ENCODE data around the gene PSTPIP2.
"Not testable (repeated sequence)": the region's sequence is repeated elsewhere in the genome, so short reads cannot be mapped to it uniquely, and the experiment has no call there.

Gene PSTPIP2

GRCh38 chr18:46070815-46071652 is 1.0 kb downstream of the PSTPIP2 start:
- in situ Hi-C loops (cut with MboI; ENCODE audit: low sequenced_read_pairs), result loop anchor here (10.0 kb wide), 1 partner anchor 126 kb away; no protein-coding TSS in a partner anchor

- in situ Hi-C loops (cut with MboI; ENCODE audit: low sequenced_read_pairs), result loop anchor here (10.0 kb wide), 1 partner anchor 125 kb away; no protein-coding TSS in a partner anchor
Measured at GRCh38 chr18:46070232-46070631, 1.8 kb downstream of the PSTPIP2 start.

GRCh38 chr18:46069524-46069923 is 2.5 kb downstream of the PSTPIP2 start:
- in situ Hi-C loops (cut with MboI; ENCODE audit: low sequenced_read_pairs), result no loop called here

GRCh38 chr18:46068763-46069162 is 3.3 kb downstream of the PSTPIP2 start:
- in situ Hi-C loops (cut with MboI; ENCODE audit: low sequenced_read_pairs), result no loop called here

GRCh38 chr18:46067438-46068007 is 4.5 kb downstream of the PSTPIP2 start:
- in situ Hi-C loops (cut with MboI; ENCODE audit: low sequenced_read_pairs), result no loop called here

GRCh38 chr18:46062781-46063180 is 9.3 kb downstream of the PSTPIP2 start:
- in situ Hi-C loops (cut with MboI; ENCODE audit: low sequenced_read_pairs), result no loop called here

- in situ Hi-C loops (cut with MboI; ENCODE audit: low sequenced_read_pairs), result no loop called here
Measured at GRCh38 chr18:46061796-46062195, 10.3 kb downstream of the PSTPIP2 start.

GRCh38 chr18:46061387-46061786 is 10.7 kb downstream of the PSTPIP2 start:
- in situ Hi-C loops (cut with MboI; ENCODE audit: low sequenced_read_pairs), result no loop called here

- in situ Hi-C loops (cut with MboI; ENCODE audit: low sequenced_read_pairs), result no loop called here
Measured at GRCh38 chr18:46060359-46060841, 11.7 kb downstream of the PSTPIP2 start.

- in situ Hi-C loops (cut with MboI; ENCODE audit: low sequenced_read_pairs), result no loop called here
Measured at GRCh38 chr18:46055838-46056230, 16.2 kb downstream of the PSTPIP2 start.

GRCh38 chr18:46054956-46055837 is 16.9 kb downstream of the PSTPIP2 start:
- in situ Hi-C loops (cut with MboI; ENCODE audit: low sequenced_read_pairs), result no loop called here

GRCh38 chr18:46053368-46054095 is 18.5 kb downstream of the PSTPIP2 start:
- in situ Hi-C loops (cut with MboI; ENCODE audit: low sequenced_read_pairs), result no loop called here

GRCh38 chr18:46051731-46052461 is 20.2 kb downstream of the PSTPIP2 start:
- in situ Hi-C loops (cut with MboI; ENCODE audit: low sequenced_read_pairs), result no loop called here

- in situ Hi-C loops (cut with MboI; ENCODE audit: low sequenced_read_pairs), result no loop called here
Measured at GRCh38 chr18:46050268-46050667, 21.8 kb downstream of the PSTPIP2 start.

GRCh38 chr18:46048641-46049040 is 23.4 kb downstream of the PSTPIP2 start:
- in situ Hi-C loops (cut with MboI; ENCODE audit: low sequenced_read_pairs), result no loop called here

- in situ Hi-C loops (cut with MboI; ENCODE audit: low sequenced_read_pairs), result not testable (repeated sequence)
Measured at GRCh38 chr18:46047369-46047768, 24.7 kb downstream of the PSTPIP2 start.

GRCh38 chr18:46046688-46047087 is 25.4 kb downstream of the PSTPIP2 start:
- in situ Hi-C loops (cut with MboI; ENCODE audit: low sequenced_read_pairs), result no loop called here

GRCh38 chr18:46046126-46046525 is 25.9 kb downstream of the PSTPIP2 start:
- in situ Hi-C loops (cut with MboI; ENCODE audit: low sequenced_read_pairs), result no loop called here

GRCh38 chr18:46042571-46043123 is 29.4 kb downstream of the PSTPIP2 start:
- in situ Hi-C loops (cut with MboI; ENCODE audit: low sequenced_read_pairs), result no loop called here

GRCh38 chr18:46040747-46041104 is 31.3 kb downstream of the PSTPIP2 start:
- in situ Hi-C loops (cut with MboI; ENCODE audit: low sequenced_read_pairs), result no loop called here

Measured in HL-60/S4 treated with retinoic acid at 250 ng/mL for 4 days and 3 days (cell line).